HT-29 (cell line): ENCODE measurements around the gene FAM72D. TPM values are rescaled to one million over a fixed set of nuclear protein-coding genes. Genes with fewer than 3 reads are reported as not detected.
"Not testable (repeated sequence)": the region's sequence is repeated elsewhere in the genome, so short reads cannot be mapped to it uniquely, and the experiment has no call there.

Experiments used
- DNase-seq: peaks from one replicate; pipeline ENCODE4 v3.0.0-alpha.2; 2015; ENCODE audit warnings: low spot score
- total RNA-seq: library from RNA; depleted of rRNA; stranded (reverse); fragments of >200 nt; shearing (Covaris generic); gene quantifications from 2 replicates; pipeline ENCODE4 v1.2.3, GENCODE V29; 2014

FAM72D gene
- total RNA-seq, 1 experiment from 2014 or later, result 1.8 TPM

- not testable (repeated sequence) for DNase-seq
Measured at GRCh38 chr1:145082483-145083255, 13.1 kb upstream of the FAM72D start.

- DNase-seq, result peak; percentile 3
Measured at GRCh38 chr1:145093517-145094149, 2.1 kb upstream of the FAM72D start.

GRCh38 chr1:145094655-145095211 is 1.0 kb upstream of the FAM72D start:
- not testable (repeated sequence) for DNase-seq

GRCh38 chr1:145101725-145102124 is 6.0 kb downstream of the FAM72D start:
- DNase-seq, result not testable (repeated sequence)

- not testable (repeated sequence) for DNase-seq
Measured at GRCh38 chr1:145103294-145103693, 7.5 kb downstream of the FAM72D start.

GRCh38 chr1:145111674-145112073 is 15.9 kb downstream of the FAM72D start:
- DNase-seq, result not testable (repeated sequence)

- DNase-seq, result not testable (repeated sequence)
Measured at GRCh38 chr1:145112703-145113102, 16.9 kb downstream of the FAM72D start.

GRCh38 chr1:145114560-145115057 is 18.8 kb downstream of the FAM72D start:
- not testable (repeated sequence) for DNase-seq

- DNase-seq, result not testable (repeated sequence)
Measured at GRCh38 chr1:145115587-145116493, 20.1 kb downstream of the FAM72D start.

- DNase-seq, result not testable (repeated sequence)
Measured at GRCh38 chr1:145119842-145120241, 24.1 kb downstream of the FAM72D start.

GRCh38 chr1:145122344-145123061 is 26.7 kb downstream of the FAM72D start:
- DNase-seq, result not testable (repeated sequence)

GRCh38 chr1:145123062-145123395 is 27.3 kb downstream of the FAM72D start:
- not testable (repeated sequence) for DNase-seq

GRCh38 chr1:145123992-145124641 is 28.3 kb downstream of the FAM72D start:
- not testable (repeated sequence) for DNase-seq

- not testable (repeated sequence) for DNase-seq
Measured at GRCh38 chr1:145125112-145125511, 29.3 kb downstream of the FAM72D start.

GRCh38 chr1:145127144-145127543 is 31.4 kb downstream of the FAM72D start:
- not testable (repeated sequence) for DNase-seq

GRCh38 chr1:145128697-145129469 is 33.1 kb downstream of the FAM72D start:
- DNase-seq, result not testable (repeated sequence)

- DNase-seq, result not testable (repeated sequence)
Measured at GRCh38 chr1:145134476-145134875, 38.7 kb downstream of the FAM72D start.

- not testable (repeated sequence) for DNase-seq
Measured at GRCh38 chr1:145140549-145140948, 44.8 kb downstream of the FAM72D start.

GRCh38 chr1:145144264-145144913 is 48.6 kb downstream of the FAM72D start:
- not testable (repeated sequence) for DNase-seq
